Neural crest cell (in vitro differentiated cells): ENCODE measurements around the gene MESP1. TPM values are rescaled to one million over a fixed set of nuclear protein-coding genes. Genes with fewer than 3 reads are reported as not detected.

Experiments
- DNase-seq: peaks from one replicate; pipeline ENCODE4 v3.0.0; 2021; ENCODE audit warnings: low read depth, mixed read lengths, low spot score
- H3K27ac Mint-ChIP-seq: one replicate; pipeline ENCODE4 v1.8.0; 2021; ENCODE audit warnings: mild to moderate bottlenecking, mixed read lengths; ENCODE audit not compliant: unreplicated experiment
- H3K27me3 Mint-ChIP-seq: 2 replicates; pipeline ENCODE4 v1.8.0; 2021; ENCODE audit warnings: low read depth, mild to moderate bottlenecking, mixed read lengths
- H3K36me3 Mint-ChIP-seq: 2 replicates; pipeline ENCODE4 v1.8.0; 2021; ENCODE audit warnings: low read depth, mild to moderate bottlenecking, mixed read lengths
- H3K4me1 Mint-ChIP-seq: 2 replicates; pipeline ENCODE4 v1.8.0; 2021; ENCODE audit warnings: mixed read lengths
- H3K4me3 Mint-ChIP-seq: one replicate; pipeline ENCODE4 v1.8.0; 2021; ENCODE audit warnings: mild to moderate bottlenecking, mixed read lengths
- H3K9me3 Mint-ChIP-seq: 2 replicates; pipeline ENCODE4 v1.8.0; 2021; ENCODE audit warnings: mixed read lengths
- CTCF ChIP-seq: fragments of 200-600 bp; sonication (generic); conservative IDR thresholded peaks from 2 replicates; pipeline ENCODE4 v1.5.0; 2021; ENCODE audit warnings: antibody characterized with exemption, mild to moderate bottlenecking
- total RNA-seq: library from RNA; stranded (reverse); gene quantifications from 2 replicates; pipeline ENCODE4 v1.2.1, GENCODE V29; 2021

The MESP1 gene
- total RNA-seq, 1 donor from 2014 or later: 2.3 TPM

GRCh38 chr15:89760303-89761008 lies 9.4 kb upstream of the MESP1 start:
- Mint-ChIP-seq H3K36me3 (no peaks in the 10 kb centered on the region), H3K9me3 (peaks cover 3% of the 10 kb centered on the region), H3K4me1 (no peaks in the 10 kb centered on the region), H3K27me3 (no peaks in the 10 kb centered on the region), H3K27ac (no peak overlapping the region), H3K4me3 (no peak overlapping the region)
- DNase-seq: peak; percentile 91
- TF ChIP-seq CTCF: peak; percentile 93

GRCh38 chr15:89759835-89760234 lies 8.8 kb upstream of the MESP1 start:
- no peaks in the 10 kb centered on the region for H3K36me3 Mint-ChIP-seq

GRCh38 chr15:89758981-89759380 lies 7.9 kb upstream of the MESP1 start:
- Mint-ChIP-seq H3K36me3 (no peaks in the 10 kb centered on the region), H3K4me1 (no peaks in the 10 kb centered on the region), H3K27me3 (peaks cover 3% of the 10 kb centered on the region), H3K4me3 (no peak overlapping the region), H3K27ac (no peak overlapping the region), H3K9me3 (peaks cover 3% of the 10 kb centered on the region)
- no peak for DNase-seq
- TF ChIP-seq CTCF: no peak

More at GRCh38 chr15:89759835-89760234, 8.8 kb upstream of the MESP1 start:
- Mint-ChIP-seq H3K9me3 (peaks cover 3% of the 10 kb centered on the region), H3K4me1 (no peaks in the 10 kb centered on the region), H3K4me3 (no peak overlapping the region), H3K27me3 (no peaks in the 10 kb centered on the region), H3K27ac (no peak overlapping the region)
- no peak for TF ChIP-seq CTCF
- DNase-seq: no peak

GRCh38 chr15:89758283-89758682 lies 7.2 kb upstream of the MESP1 start:
- Mint-ChIP-seq H3K27me3 (peaks cover 6% of the 10 kb centered on the region), H3K27ac (no peak overlapping the region), H3K36me3 (no peaks in the 10 kb centered on the region), H3K9me3 (no peaks in the 10 kb centered on the region), H3K4me1 (no peaks in the 10 kb centered on the region), H3K4me3 (no peak overlapping the region)
- no peak for DNase-seq
- TF ChIP-seq CTCF: no peak

GRCh38 chr15:89756897-89757296 lies 5.8 kb upstream of the MESP1 start:
- peaks cover 11% of the 10 kb centered on the region for H3K27me3 Mint-ChIP-seq
- no peak overlapping the region for H3K27ac Mint-ChIP-seq
- no peaks in the 10 kb centered on the region for H3K36me3 Mint-ChIP-seq
- H3K4me3 Mint-ChIP-seq: no peak overlapping the region
- TF ChIP-seq CTCF: no peak
- no peaks in the 10 kb centered on the region for H3K9me3 Mint-ChIP-seq
- DNase-seq: no peak
- H3K4me1 Mint-ChIP-seq: no peaks in the 10 kb centered on the region
